ENCODE data around the gene PRKCA.
"Not testable (repeated sequence)": the region's sequence is repeated elsewhere in the genome, so short reads cannot be mapped to it uniquely, and the experiment has no call there.

The PRKCA gene

DNA sequence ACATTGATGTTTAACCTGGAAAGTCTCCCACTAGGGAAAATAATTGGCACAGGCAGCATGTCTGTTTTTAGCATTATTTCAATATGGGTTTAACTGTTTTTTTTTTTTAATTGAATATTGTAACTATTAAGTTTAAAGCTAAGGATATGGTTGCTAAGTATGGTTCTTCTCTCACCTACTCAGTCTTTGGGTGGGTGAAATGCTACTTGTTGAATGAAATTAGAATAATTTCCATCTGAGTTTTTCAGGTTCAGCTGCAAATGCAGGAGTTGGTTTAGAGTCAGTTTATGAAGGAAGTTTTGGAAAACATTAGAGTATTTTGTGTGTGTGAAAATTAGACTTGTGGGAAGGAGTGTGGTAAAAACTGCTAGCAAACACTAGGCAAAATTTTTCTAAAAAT is 93.5 kb downstream of the PRKCA start:
- no peak for DNase-seq

DNA sequence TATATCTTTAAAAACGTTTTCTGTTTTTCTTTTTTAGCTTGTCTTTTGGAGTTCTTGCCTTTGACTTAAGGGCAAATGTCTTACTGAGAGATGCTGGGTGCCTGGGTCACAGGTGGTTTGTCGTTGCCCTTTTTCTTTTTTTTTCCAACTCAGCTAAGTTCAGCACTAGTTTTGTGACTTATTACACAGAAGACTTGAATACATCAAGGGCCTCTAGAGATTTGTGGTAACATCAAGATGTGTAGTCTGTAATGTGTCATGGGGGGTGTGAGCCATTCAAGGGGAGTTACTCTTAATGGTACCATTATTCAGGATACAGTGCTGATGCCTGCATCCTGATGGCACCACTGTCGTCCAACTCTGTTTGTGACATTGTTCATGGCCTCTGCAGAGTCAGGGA is 95.1 kb downstream of the PRKCA start:
- DNase-seq, result no peak

DNA sequence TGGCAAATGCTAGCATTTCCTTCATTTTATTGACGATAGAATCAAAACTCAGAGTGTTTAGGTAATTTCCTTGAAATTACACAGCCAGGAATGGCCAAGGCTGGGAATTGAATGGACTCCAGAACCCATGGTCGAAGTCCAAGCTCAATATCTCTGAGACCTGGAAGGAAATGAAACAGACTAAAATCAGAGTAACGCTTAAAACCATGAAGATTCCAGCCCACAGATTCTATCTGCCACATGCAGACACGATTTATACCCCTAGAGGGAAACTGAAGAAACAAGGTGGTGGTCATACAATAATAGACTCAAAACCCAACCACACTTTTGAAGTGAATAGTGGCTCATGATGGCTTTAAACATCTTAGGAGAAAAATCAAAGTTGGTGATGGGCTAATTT is 95.6 kb downstream of the PRKCA start:
- DNase-seq, result no peak

DNA sequence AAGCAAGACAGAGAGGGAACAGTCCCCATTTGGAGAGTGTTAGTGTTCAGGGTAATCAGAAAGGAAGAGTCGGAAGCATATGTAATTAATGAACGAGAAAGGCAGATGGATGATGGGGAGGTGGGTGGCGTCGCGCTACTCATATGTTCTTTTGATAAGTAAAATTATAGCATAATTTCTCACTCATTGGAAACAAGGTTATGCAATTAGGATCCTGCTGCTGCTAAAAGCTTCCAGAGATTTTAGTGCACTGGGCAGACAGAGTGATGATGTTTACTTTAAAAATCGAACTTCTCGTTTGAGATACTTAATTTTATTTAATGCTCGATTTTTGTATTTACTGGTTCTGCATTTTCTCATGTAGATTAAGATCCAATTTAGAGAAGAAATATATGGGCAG is 96.2 kb downstream of the PRKCA start:
- DNase-seq, result no peak

DNA sequence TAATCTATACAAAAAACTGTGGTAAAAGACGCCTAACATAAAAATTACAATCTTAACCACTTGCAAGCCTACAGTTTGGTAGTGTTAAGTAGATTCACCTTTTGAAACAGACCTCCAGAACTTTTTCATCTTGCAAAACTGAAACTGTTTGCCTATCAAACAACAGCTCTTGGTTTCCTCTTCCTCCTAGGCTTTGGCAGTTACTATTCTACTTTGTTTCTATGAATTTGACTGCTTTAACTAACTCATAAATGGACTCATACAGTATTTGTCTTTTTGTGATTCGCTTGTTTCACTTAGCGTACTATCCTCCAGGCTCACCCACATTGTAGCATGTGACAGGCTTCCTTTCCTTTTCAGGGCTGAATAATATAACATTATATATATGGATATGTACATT is 97.0 kb downstream of the PRKCA start:
- DNase-seq, result no peak

DNA sequence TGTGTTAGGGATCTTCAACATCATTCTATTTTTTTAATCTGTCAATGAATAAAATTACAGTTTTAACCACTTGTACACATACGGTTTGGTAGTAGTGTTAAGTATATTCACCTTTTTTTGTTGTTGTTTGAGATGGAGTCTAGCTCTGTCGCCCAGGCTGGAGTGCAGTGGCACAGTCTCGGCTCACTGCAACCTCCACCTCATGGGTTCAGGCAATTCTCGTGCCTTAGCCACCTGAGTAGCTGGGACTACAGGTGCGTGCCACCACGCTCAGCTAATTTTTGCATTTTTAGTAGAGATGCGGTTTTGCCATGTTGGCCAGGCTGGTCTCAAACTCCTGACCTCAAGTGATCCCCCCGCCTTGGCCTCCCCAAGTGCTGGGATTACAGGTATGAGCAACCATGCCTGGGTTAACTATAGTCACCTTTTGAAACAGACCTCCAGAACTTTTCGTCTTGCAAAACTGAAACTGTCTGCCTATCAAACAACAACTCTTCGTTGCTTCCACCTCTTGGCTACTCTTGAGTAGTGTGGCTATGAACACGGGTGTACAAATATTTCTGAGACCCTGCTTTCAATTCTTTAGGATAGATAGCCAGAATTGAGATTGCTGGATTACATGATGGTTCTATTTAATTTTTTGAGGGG is 97.8 kb downstream of the PRKCA start:
- DNase-seq, result not testable (repeated sequence)

DNA sequence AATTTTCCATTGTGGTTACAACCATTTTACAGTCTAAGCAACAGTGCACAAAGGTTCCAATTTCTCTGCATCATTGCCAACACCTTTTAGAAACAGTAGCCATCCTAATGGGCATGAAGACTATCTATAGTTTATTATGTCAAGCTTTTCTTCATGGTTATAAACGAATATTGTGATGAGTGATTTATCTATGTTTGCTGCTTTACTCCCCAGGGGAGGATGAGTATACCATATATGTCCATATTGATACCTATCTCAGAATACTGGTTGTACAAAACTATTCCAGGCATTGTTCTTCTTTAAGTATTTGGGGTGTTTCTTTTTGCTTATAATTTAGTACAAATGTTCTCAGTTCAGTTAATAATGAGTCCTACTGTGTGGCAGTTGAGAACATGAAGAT is 98.3 kb downstream of the PRKCA start:
- no peak for DNase-seq

DNA sequence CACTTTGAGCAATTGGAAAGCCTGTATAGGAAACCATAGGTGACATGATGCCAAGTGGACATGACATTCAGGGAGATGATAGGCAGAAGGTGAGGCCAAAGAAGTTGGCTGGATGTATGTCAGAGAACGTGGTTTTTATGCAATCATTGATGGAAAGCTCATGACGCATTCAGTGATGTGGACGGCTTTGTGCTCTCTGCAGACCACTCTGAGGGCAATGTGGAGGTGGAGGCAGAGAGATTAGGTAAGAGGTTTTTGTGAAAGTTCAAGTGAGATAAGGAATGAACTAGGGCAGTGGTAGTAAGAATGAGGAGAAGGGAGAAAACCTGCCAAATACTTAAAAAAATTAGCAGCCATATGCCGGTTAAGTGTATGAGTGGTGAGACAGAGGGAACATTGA is 99.0 kb downstream of the PRKCA start:
- no peak for DNase-seq

DNA sequence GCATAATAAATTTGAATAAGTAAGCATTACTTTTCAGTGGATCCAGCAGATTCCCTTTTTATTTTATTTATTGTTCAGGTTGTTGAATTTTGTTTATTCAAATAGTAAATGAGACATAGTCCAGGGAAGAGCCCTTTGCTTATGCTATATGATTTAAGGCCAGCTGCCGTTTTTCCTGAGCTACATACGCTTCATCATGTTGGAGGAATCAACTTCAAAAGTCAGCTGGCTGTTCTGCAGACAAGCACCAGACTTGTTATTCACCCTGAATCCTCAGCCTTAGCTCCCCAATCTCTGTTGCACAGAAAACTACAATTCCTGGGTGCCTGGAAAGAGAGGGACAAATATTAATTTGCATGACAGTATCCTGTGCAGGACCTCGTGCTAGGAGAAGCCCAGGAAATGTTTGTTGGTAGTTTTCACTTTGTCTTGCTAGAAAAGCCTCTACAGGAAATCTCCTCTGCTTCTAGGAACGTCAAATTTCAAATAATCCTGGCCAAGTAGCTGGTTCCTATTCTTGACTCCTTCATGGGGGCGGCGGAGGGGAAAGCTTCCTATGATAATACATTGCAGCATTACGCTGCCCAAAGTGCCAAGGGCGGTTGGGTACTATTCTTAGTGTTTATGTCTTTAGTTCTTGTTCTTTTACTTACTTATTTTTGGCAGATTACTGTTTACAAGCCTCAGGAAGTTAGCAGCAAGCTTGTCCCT is 101.6 kb downstream of the PRKCA start:
- DNase-seq, result no peak

DNA sequence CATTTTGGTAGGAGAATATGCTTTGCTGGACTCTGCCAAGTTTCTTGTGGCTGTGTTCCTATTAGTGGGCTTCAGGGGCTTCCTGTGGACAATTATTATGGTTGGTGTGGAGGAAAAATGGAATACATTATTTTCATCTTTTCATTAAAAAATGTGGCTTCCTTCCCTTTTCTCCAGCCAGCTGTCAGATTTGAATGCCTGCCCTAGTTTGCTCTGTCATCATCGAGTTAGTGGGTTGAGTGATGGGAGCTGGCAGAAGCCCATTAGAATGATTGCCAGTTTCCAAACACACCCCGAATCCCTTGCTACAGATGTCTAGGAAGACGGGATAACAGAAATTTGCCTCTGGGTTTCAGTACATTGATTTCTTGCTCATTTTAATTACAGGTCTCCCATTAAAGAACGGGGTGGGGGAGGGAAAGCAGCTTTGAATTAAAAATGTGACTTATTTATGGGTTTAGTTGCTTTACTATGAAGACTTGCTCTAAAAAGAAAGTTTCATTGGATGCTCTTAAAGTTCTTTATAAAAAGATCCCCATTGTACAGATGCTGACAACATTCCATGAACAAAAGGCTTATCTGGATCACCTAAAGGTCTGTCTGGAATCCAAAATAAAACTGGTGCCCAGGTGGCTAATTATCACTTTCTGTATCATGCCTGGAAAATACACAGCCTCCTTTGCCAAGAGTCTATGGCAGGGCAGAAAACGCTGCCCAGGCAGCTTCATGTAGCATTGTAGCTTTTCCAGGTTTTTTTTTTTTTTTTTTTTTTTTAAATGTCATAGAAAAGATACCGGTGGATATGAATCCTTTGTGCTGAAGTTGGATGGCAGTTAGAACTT is 103.6 kb downstream of the PRKCA start:
- DNase-seq, result peak; percentile 86 to 93

DNA sequence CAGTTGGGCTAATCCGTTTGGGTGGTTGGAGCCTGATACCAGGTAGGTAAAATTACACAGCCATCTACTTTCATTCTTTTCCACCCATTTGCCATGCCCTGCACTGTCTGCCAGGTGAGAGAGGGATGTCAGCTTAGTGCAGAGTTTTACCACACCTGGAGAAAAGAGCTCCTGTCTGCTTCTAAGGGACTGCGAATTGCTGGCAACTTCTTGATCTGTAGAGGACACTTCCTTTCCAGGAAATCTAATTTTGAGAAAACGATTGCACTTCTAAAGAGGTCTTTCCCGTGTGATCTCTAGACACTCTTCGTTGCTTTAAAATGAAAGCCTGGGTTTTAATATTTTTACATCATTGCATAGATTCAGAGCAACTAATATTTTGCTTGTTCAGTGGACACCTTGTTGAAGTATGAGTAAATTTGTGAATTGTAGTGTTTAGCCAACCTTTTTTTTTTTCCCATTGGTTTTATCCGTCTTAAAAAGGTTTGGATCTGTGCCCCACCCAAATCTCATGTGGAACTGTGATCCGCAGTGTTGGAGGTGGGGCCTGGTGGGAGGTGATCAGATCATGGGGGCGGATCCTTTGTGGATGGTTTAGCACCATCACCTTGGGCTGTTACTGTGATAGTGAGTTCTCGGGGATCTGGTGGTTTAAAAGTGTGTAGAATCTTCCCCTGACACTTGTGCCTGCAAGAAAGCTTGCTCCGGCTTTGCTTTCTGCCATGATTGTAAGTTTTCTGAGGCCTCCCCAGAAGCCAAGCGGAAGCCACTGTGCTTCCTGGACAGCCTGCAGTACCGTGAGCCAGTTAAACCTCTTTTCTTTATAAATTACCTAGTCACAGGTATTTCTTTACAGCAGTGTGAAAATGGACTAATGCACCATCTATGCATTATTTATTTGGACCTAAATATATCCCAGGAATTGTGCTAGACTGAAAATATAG is 104.6 kb downstream of the PRKCA start:
- DNase-seq, result no peak

DNA sequence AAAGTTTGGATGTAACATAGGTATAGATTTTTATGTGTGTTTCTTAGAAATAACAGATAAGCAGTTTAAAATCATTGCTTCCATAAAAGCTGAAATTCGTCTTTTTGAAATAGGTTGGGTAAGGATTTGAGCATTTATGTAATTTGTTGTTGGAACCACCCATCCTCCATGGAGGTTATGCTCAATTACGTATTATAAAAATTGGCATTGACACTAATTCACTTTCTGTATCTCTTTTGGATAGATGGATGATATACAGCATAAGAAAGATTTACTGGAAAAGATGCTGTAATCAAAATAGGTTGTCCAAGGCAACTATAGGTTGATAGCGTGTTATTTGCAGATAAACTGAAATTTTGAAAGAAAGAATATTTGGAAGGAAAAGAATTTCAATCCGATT is 105.5 kb downstream of the PRKCA start:
- DNase-seq, result no peak

DNA sequence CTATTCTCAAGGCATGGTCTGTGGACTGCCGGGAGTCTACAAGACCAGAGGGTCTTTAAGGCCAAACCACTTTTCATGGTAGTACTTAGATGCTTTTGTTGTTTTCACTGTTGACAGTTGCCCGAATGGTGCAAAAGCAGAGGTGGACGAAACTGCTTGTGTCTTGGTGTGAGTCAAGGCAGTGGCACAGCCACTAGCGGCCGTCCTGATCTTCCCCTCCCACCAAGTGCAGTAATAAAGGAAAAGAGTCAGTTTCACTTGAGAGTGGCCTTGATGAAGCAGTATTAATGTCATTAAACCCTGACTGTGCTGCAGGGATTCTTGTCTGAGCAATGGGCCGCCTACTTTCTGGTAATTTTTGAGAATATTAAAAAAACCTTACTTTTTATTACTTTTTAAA is 109.1 kb downstream of the PRKCA start:
- no peak for DNase-seq

DNA sequence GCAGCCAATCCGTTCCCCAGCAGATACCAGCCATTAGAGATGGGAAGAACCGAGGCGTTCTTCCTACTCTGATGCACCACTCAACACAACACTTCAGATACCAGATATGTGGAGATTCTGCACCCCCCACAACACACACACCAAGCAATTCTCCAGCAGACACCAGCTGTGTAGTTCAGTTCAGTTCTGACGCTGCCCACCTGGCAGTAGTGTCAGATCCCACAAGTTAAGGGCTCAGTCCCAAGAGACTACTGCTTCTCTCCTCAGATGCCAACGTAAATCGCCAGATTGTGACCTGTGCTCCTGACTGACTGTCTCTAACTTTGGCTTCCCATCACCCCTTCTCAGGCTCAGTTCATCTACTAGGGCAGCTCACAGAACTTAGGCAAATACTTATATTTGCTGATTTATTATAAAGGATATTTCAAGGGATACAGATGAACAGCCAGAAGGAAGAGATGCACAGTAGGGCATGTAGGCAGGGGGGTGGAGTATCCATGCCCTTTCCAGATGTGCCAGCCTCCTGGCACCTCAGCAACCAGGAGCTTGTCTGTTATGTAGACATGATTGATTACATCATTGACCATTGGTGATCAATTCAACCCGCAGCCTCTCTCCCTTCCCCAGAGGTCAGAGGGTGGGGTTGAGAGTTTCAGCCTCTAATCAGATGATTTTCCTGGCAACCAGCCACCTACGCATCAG is 110.6 kb downstream of the PRKCA start:
- no peak for DNase-seq

DNA sequence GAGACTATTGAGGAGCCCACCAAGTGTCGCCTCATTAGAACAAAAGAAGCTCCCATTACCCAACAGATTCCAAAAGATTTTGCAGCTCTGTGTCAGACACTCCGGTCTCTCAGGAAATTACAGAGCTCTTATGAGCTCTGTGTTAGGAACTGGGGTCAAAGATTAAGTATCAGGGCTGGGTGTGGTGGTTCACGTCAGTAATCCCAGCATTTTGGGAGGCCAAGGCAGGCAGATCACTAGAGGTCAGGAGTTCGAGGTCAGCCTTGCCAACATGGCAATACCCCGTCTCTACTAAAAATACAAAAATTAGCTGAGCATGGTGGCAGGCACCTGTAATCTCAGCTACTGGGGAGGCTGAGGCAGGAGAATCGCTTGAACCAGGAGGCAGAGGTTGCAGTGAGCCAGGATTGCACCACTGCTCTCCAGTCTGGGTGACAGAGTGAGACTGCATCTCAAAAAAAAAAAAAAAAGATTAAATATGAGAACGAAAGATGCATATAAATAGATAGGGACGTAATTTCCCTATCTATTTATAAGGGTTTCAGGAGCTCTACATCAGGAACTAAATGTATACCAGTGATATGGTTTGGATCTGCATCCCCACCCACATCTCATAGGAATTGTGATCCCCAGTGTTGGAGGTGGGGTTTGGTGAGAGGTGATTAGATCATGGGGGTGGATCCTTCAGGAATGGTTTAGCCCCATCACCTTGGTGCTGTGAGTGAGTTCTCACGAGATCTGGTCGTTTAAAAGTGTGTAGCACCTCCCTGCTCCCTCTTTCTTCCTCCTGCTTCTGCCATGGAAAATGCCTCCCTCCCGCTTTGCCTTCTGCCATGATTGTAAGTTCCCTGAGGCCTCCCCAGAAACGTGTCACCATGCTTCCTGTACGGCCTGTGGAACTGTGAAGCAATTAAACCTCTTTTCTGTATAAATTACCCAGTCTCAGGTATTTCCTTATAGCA is 111.4 kb downstream of the PRKCA start:
- no peak for DNase-seq

DNA sequence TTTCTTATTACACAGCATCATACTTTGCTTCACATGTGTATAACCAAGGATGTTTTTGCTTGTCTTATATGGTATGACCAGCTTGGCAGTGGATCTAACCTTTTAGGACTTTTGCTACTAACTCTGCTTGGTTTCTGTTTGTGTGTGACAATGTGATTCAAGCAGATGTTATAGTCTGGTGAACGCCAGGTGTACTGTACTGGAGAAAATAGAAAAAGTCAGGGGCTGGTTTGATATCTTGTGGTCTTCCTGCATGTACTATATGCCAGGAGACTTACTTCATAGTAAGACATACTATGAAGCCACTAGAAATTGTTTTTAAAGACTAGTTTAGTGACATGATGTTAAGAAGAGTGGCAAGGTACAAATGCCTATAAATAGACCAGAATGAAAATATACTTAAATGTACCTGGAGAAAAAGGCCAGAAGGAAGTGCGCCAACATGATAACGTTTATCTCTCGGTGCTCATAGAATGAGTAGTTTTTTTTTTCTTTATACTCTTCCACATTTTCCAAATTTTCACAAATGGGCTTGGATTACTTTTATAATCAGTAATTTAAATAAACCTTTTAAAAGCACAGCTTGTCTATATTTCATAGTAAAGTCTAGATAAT is 112.3 kb downstream of the PRKCA start:
- DNase-seq, result no peak

DNA sequence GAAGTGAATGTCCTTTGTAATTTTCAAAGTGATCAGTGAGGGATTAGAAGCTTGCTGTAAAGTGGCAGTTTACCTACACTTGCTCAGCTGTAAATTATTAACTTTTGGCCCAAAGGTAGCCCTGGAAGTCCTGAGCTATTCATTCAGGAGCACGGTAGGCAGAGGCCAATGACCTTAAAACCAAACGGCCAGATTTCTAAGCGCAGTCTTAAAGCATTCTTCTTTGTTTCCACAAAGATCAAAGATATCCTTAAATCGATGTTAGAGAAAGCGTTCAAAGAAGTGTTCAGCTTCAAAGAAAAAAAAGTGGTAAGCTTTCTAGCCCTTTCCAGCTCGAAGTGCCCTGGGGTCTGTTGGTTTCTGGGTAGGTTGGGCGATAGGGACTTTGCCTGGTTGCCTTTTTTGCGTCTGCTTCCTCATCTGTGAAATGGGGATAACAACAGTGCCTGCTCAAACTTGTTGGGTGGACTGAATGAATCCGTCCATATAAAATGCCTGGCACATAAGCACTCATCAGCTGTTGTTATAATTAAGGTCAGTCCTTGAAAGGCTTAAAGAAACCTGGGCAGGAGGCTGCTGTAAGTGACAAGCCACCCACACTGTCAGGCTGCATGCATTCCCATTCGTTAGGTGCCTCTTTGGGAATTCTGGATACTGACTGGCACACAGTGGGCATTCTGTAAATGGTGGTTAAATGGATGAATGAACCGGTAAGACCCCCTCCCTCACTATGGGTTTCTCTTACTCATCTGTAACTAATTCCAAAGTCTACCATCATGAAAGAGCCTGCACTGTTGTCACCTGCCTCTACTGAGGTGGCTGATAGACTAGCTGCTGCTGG is 113.2 kb downstream of the PRKCA start:
- DNase-seq, result no peak

DNA sequence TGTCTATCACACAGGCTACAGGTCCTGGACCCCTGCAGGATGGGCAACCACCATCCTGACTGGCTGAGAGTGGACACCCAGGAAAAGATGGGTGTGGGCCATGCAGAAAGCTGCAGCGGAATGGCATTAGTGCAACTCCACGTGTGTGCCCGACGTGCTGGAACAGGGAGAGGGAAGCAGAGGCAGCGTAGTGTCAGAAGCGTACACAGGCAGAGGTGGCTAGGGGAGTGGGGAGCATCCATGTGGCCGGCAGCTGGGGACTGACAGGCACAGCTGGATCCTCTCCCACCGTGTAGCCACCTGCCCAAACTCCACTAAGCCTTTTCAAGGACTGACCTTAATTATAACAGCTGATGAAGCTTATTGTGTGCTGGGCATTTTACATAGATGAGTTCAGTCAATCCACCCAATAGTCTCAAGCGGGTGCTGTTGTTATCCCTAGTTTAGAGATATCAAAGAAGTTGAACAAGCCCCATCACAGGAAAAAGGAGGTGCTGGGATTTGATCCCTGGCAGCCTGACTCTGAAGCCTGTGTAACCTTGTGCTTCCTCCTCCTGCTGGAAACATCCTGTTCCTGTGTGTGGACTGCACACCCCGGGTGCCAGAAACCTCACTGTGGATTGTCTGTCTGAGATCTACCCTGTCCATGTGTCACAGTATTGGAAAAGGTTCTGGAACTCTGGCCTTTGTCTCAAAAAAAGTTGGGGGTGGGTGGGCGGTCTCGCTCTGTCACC is 114.0 kb downstream of the PRKCA start:
- DNase-seq, result no peak

DNA sequence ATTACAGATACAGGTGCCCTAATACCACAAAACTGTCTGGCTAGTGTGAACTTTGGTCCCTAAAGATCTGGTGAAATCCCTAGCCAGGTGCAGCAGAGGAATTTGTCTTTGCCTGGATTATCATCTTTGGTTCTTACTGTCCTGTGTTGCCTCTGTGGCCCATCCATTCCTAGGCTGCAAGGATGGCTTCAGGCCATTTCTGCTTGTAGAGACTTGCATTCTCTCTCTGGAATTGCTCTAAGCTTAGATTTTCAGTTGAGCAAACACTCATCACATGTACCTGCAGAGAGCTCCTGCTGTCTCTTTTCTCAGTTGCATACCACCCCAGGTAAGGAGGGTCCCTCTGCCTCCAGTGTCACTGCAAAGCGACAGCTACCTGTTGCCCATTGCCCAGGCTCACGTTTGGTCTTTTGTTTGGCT is 114.9 kb downstream of the PRKCA start:
- no peak for DNase-seq

All from NCI-H446 (cell line).